HG03520 (cell line): Measurements from ENCODE around the gene RNF217.
"Not testable (repeated sequence)": the region's sequence is repeated elsewhere in the genome, so short reads cannot be mapped to it uniquely, and the experiment has no call there.

Experiments
- ATAC-seq: cut with Tn5 transposase; IDR thresholded peaks from one replicate; pipeline ENCODE4 v1.9.1; 2021; ENCODE audit warnings: mild to moderate bottlenecking, moderate library complexity; ENCODE audit not compliant: unreplicated experiment

The RNF217 gene

DNA sequence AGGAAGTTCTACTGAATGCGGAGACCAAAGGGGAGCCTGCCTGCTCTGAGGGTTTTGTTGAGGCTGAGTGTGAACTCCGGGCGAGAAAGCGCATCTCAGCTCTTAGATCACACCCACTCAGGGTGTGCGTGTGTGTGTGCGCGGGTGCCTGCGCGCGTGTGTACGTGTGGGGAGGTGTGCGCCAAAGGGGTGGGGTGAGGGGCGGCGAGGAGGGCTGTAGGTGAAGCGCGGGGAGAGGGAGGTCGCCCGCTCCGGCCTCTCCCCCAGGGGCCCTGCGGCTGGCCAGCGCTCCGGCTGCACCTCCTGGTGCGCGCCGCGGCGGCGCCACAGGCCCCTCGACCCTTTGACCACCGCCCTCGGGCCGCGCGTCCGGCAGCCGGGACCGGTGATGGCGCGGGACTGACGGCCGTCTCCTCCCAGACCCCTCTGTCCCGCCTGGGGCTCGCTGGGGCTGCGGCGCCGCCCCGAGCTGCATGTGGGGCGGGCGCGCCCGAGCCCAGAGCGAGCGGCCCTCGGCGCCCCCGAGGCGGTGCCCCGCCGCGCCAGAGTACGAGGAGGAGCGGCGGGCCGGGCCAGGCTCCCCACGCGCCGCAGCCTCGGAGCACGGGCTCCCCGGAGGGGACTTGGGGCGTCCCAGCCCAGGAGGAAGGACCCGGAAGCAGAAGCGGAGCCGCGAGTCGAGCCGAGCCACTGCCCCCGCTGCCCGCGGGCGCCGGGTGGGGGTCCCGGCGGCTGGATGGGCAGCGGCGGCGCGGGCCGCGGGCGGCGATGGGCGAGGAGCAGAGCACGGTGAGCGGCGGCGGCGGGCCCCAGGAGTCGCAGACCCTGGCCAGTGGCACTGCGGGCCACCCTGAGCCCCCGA lies at the start of gene RNF217:
TSS of gene RNF217 (plus strand) at position 661 of the 862 bp plus-strand sequence. CDS start at position 769, 108 bp downstream.
- no peak for ATAC-seq

- no peak for ATAC-seq
Measured at GRCh38 chr6:124913056-124913455, 49.2 kb upstream of the RNF217 start.

- no peak for ATAC-seq
Measured at GRCh38 chr6:124917769-124918168, 44.5 kb upstream of the RNF217 start.

GRCh38 chr6:124919703-124920102 lies 42.5 kb upstream of the RNF217 start:
- ATAC-seq, result not testable (repeated sequence)

DNA sequence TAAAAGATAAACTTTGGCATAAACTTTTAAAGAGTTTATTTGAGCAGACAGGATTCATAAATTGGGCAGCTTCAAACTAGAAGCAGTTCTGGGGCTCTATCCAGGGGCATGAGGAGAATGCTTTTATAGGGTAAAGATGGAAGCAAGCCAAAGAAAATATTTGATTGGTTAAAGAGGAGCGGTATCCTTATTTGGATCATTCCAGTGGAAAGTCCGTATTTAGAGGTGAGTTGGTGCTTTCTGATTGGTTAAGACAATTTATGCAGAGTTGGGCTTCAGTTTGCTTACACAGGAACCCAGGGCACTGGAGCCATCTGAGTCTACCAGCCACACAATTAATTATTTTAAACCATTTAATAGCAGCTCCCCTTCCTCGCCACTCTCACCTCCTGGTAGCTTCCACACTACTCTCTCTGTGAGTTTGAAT lies 37.9 kb upstream of the RNF217 start:
- ATAC-seq, result no peak

DNA sequence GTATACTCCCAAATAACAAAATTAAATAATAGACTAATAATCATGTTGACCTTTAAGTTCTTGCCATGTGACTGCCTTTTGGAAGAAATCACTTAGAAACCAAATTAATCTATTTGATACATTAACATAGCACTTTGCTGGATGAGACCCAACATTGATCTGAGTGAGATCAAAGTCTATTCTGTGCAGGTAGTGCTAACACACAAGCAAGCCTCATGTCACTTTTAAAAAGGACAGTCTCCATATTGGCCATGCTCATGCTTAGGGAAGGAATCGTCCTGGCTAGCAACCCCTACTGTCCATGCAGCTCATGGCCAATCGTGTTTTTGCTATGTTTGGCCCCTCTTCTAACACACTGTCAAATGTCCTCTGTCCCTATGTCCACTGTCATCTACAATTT lies 35.8 kb upstream of the RNF217 start:
- no peak for ATAC-seq

DNA sequence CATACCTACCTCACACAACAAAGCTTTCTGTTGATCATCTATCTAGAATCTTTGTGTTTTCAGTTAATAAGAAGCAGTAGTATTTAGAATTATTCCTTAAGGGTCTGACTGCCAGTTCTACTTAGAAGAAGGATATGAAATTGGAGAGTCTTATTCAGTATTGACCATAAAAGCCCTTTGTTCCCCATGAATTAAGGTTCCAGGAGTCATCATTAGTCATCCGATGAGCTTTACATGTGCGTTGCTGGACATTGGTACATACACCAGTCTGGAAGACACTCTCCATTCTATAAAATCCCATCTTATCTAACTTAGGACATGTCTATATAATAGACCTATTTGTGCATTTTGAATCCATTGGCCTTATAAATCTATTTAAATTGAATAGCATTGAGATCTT lies 34.4 kb upstream of the RNF217 start:
- no peak for ATAC-seq

- ATAC-seq, result no peak
Measured at GRCh38 chr6:124928851-124929250, 33.4 kb upstream of the RNF217 start.

- no peak for ATAC-seq
Measured at GRCh38 chr6:124937645-124938044, 24.6 kb upstream of the RNF217 start.

GRCh38 chr6:124941259-124941658 lies 21.0 kb upstream of the RNF217 start:
- no peak for ATAC-seq

DNA sequence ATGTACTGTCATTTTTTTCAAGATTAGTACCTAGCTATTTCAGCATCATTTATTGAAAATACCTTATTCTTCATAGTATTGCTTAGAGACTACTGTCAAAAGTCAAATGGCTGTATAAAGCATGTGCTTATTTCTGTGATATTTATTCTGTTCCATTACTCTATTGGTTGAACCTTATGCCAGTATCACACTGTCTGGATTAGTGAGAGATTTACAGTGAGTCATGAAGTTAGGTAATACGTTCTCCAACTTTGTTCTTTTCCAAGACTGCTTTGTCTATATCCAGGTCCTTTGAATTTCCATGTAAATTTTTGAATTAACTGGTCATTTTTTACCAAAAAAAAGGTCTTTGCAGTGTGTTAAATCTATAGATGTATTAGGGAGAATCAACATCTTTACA lies 18.6 kb upstream of the RNF217 start:
- ATAC-seq, result no peak

DNA sequence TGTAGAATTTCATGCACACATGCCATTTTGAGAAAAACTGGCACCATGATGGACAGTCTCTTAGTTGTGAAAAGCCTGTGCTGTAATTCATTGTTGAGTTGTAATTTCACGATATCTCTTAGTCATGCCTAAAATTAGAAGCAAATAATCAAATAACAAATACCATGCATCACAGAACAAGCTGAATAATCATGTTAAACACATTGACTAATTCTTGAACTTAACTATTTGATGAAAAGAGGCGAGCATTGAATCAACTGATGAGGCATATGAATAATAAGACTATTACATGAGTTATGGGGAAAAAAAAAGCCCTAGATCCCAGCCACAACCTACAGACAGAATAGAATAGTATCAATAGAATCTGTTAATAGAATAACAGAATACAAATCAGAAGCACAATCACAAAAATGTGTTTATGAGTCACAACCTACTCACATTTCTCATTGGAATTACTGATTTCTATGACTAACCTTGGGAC lies 14.2 kb upstream of the RNF217 start:
- ATAC-seq, result no peak

GRCh38 chr6:124949706-124950105 lies 12.5 kb upstream of the RNF217 start:
- no peak for ATAC-seq

- ATAC-seq, result no peak
Measured at GRCh38 chr6:124953808-124954207, 8.4 kb upstream of the RNF217 start.

DNA sequence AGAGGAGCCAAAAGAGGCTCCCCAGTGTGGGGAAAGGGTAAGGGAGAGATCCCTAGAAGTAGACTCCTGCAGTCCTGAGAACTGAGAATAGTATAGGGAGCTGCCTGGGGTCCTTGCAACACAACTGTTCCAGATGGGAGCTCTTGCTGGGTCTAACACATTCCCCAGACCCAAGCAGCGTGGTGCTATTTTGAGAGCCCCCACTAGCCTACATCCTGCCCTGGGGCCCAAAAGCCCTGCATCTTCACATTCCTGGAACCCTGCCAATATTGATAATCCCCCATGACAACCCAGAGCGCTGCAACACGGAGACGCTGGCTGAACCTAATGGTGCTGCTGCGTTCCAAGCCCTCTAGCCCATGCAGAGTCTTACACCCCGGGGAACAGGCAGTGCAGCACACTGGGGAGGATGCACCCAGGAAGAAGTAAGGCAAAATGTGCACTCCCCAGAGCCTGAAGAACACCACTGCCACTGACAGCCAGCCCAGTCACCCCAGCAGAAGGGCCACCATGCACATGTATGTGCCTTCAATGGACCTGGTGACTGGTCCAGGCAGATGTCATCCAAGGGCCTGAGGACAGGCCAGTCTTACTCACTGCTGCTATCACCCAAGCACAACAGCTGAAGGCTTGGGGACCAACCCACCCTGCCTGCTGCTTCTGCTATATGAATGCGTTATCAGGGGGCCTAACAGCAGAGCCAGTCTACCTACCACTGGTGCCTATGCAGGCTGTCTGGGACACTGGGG lies 7.0 kb upstream of the RNF217 start:
- no peak for ATAC-seq

GRCh38 chr6:124956018-124956417 lies 6.2 kb upstream of the RNF217 start:
- no peak for ATAC-seq

- ATAC-seq, result no peak
Measured at GRCh38 chr6:124958149-124958548, 4.1 kb upstream of the RNF217 start.

GRCh38 chr6:124958759-124959354 lies 3.4 kb upstream of the RNF217 start:
- ATAC-seq, result no peak

DNA sequence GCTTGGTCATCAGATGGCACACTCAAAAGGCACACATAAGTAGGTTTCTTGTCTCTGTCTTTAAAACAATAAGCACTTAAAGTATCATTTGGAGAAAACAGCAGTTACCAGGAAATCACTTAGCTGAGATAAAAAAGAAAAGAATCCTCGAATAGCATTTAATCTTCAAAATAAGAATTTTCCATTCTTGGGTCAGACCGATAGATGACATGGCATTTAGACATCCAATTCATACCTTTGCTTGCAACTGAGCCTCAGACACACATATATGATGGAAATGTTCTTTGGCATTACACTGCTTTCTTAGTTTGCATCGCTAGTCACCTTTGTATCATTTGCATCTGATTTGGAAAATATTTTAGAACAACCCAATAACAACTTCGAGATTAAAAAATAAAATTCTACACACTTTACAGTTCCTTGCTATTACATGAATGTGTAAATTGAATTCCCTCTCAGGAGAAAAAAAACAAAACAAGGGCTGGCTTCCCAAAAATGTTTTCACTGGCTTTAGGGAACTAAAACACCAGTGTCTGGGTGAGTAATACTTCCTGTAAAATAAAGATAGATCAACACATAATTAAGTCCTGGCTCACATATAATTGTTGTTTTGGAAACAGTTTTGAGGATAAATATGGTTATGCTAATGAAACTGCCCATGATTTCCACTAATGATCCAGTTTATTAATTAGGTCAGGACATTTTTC lies 1.3 kb upstream of the RNF217 start:
- no peak for ATAC-seq

DNA sequence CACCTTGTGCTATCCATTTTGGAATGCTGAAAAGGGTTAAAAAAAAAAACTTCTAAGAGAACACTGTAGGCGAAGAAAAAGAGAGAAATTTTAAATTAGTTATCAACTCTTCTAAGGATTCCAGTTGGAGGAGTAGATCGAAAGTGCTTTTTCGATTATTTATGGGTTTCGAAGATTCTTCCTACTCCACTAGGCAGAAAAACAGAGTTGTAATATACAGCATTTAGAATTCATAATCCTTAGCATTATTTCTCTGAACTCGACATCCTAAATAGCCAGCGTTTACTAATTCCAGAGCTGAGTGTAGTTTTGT lies 817 bp upstream of the RNF217 start:
- ATAC-seq, result no peak
